ENCODE data around the gene CABP4. TPM values are rescaled to one million over a fixed set of nuclear protein-coding genes. Genes with fewer than 3 reads are reported as not detected.

The CABP4 gene
- polyA plus RNA-seq, 1 donor from 2014 or later = 3.9 TPM

DNA sequence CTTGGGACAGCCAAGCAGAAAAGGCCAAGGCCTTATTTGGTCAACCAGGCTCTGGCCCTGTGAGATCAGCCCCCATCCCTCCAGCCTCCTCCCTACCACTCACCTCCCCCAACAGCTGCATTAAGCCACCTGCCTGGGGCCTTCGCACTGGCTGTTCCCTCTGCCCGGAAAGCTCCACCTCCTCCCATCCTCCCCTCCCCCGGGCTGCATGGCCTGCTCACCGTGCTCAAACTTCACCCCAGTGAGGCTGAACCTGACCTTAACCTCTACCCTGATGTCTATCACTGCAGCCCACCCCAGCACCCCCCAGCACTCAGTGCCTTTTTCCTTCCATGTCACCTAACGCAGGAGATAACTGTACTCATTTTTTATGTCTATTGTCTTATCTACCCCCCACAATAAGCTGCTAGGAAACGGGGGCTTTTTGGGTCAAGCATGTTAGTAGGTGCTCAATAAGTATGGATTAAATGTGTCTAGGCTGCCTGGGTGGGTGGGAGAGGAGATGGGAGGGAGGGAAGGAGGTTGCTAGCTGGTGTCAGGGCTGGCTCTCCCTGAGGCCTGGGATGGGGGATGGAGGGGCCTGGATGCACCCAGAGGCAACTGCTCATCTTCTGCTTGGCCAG, 18.6 kb upstream of the CABP4 start:
- Mint-ChIP-seq H3K9me3 (no peaks in the 10 kb centered on the region), H3K4me3 (peak overlapping the region; percentile 96 to 98 (median 96)), H3K4me1 (peaks cover 38 to 43% (median 40%) of the 10 kb centered on the region in 3 donors), H3K27me3 (no peaks in the 10 kb centered on the region), H3K36me3 (peaks cover 5% of the 10 kb centered on the region), H3K27ac (peak overlapping the region; percentile 91 to 98 (median 96))

DNA sequence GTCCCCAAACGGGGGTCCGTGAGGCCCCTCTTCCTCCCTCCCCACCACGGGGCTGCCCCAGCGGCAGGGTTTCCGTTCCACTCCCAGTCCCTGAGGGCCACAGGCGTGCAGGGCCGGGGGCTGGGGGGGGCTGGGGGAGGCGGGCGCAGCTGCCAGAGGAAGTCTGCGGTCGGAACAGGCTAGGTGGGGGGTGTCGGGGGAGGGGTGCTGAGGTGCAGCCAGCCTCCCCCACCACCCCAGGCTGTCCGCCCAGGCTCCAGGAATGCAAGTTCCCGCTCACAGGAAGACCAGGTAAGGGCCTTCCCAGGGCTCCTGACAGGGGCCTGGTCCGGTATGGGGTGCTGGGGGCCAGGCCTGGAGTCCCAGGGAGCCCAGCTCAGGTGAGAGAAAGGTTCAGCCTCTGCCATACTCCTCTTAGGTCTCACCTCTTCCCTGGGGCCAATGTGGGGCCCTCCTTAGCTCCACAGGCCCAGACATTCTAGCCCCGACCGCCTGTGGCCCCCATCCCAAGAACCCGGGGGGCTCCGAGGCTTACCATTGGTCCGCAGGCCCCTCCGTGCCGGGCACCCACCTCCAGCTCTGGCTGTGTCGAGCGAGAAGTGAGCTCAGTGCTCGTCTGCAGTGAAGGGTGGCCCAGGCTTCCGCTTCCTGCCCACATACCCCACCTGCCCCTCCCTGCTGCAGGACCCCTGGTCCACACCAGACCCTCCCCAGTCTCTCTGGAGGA, 17.9 kb upstream of the CABP4 start, which contains the start of gene PTPRCAP:
PTPRCAP (minus strand) TSS at position 601 of the 727 bp plus-strand sequence; CDS start at position 538, 63 bp downstream.
- Mint-ChIP-seq H3K4me3 (peak within 1 kb of the TSS; percentile 96 to 98 (median 96)), H3K27me3 (no peaks in the 10 kb centered on the region), H3K4me1 (peaks cover 41 to 42% (median 42%) of the 10 kb centered on the region in 3 donors), H3K36me3 (peaks cover 5% of the 10 kb centered on the region), H3K9me3 (no peaks in the 10 kb centered on the region), H3K27ac (peak within 1 kb of the TSS; percentile 91 to 98 (median 97))

DNA sequence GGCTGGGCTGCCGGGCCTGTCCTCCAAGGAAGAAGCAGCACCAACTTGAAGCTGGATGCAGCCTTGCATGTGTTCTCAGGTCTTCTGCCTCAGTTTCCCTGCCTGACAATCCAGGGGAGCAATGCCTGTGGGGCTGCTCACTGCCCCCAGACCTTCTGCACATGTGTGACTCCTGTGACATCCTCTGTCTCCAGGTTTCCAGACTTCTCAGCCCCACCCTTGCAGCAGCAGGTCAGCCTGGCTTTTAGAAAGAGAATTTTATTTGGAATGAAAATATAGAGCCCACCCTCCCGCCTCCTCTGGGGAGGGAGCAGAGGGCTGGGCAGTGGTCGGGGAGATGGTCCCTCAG, 17.4 kb upstream of the CABP4 start:
- Mint-ChIP-seq H3K4me1 (peaks cover 40 to 45% (median 40%) of the 10 kb centered on the region in 3 donors), H3K4me3 (peak overlapping the region; percentile 96 to 98 (median 96))

DNA sequence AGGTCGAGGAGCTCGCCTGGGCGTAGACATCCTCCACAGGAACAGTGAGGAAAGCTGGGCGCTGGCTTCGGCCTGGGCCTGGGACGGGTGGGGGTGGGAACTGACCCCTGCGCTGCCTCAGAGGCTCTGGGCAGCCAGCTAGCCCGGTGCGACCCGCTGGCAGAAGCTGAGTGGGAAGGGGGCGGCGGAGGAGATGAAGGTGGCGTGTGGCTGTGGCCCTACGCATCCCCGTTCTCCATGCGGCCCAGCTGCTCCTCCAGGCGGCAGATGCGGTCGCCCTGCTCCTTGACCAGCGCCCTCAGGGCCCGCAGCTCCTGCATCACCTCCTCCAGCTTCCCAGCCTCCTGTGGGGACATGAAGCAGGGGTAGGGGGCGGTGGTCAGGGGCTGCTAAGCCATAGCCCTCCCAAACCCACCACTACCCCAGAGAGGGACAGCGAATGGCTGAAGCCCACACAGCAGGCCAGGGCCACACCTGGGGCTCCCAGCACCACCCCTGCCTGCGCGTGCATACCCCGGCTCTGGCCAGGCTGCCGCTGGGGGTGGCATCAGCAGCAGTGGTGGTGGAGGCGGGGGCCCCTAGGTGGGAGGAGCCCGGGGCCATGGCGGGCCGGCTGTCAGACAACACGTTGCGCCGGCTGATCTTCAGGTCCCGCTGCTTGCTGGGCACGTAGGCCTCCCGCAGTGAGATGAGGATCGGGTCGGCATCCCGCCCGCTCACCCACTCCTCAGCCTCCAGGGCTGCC, 16.8 kb upstream of the CABP4 start:
- Mint-ChIP-seq H3K36me3 (peaks cover 5% of the 10 kb centered on the region), H3K4me3 (peak overlapping the region; percentile 96 to 98 (median 96)), H3K27me3 (no peaks in the 10 kb centered on the region), H3K27ac (peak overlapping the region; percentile 91 to 98 (median 97)), H3K4me1 (peaks cover 39 to 45% (median 40%) of the 10 kb centered on the region in 3 donors), H3K9me3 (no peaks in the 10 kb centered on the region)

More for the DNA sequence above, 17.4 kb upstream of the CABP4 start:
- H3K27ac Mint-ChIP-seq = peak overlapping the region; percentile 91 to 98 (median 97)
- peaks cover 5% of the 10 kb centered on the region for H3K36me3 Mint-ChIP-seq
- no peaks in the 10 kb centered on the region for H3K9me3 Mint-ChIP-seq
- no peaks in the 10 kb centered on the region for H3K27me3 Mint-ChIP-seq

DNA sequence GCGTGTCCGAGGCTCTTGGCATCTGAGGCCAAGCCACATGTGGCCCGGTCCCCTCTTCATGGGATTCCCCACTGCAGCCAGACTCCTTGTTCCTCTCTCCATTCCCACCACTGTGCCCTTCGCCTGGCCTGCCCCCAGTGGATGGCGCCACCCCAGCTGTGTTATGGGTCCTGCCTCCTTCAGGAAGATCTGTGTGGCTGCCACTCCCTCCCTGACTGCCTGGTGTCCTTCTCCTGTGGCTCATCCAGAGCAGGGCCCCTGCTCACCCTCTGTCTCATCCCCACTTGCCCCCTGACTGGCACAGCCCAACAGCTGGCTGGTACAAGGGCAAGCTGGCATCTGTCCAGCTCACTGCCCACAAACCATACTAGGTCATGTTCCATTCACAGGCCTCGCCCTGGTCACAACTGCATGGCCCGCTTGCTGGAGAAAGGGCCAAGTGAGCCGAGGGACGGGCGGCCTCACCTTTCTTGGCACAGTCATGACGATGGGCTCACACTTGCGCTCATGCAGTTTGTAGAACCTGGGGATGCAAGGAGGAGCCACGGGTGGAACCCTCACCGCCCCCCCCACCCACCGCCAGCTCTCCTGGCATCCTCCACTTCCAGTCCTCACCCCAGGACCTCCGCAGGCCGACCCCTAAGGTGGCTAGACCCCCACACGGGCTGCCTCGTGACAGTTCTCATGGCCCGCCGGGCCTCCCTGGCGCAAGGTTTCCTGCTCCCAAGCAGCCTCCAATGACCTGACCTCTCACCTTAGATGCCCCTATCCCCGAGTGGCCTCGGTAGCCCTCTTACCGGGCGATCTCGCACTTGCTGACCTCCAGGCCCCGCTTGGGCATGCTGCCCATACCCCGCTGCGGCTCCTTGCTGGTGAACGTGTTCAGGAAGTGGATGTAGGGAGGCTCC, 15.6 kb upstream of the CABP4 start:
- peaks cover 35 to 44% (median 38%) of the 10 kb centered on the region in 3 donors for H3K4me1 Mint-ChIP-seq

DNA sequence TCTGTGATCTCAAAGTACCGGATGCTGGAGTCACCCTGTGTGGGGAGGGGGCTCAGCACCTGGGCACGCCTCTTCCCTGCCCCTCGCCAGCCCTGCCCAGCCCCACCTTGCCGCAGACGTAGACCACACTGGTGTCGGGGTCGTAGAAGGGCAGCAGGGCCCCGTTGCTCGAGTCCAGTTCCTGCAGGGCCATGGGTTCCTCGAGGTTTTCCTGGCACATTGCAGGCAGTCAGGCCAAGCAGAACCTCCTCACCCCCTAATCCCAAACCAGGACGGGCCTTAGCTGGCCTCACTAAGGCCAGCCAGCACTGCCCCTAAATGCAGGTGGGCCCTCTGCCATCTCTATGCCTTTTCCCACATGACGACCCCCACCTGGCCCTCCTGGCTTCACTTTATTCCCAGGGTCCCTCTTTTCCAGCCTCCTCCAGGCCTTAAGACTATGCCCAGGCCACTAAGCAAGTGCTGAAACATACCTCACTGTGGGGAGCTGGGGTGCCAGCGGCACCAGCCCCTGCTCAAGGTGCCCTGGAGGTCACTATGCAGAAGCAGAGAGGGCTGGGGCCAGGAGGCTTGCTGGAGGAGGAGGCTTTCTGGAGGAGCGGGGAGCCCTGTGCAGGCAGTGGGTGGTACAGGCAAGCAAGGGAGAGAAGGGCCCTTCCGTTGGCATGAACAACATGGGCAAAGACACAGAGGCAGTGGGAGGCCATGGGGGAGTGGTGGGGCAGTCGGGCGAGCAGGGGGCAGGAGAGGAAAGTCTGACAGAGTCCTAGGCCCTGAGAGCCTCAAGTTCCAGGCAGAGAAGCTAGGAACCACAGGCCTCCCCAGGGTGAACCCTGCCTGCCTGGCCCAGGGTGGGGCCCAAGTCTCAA, 14.7 kb upstream of the CABP4 start:
- H3K36me3 Mint-ChIP-seq = peaks cover 5% of the 10 kb centered on the region
- H3K27ac Mint-ChIP-seq = peak overlapping the region; percentile 89 to 98 (median 91)
- H3K4me1 Mint-ChIP-seq = peaks cover 40 to 49% (median 41%) of the 10 kb centered on the region in 3 donors
- no peaks in the 10 kb centered on the region for H3K27me3 Mint-ChIP-seq
- peak overlapping the region; percentile 44 to 98 (median 92) for H3K4me3 Mint-ChIP-seq
- H3K9me3 Mint-ChIP-seq = no peaks in the 10 kb centered on the region

More for the DNA sequence above, 15.6 kb upstream of the CABP4 start:
- H3K9me3 Mint-ChIP-seq = no peaks in the 10 kb centered on the region
- H3K27me3 Mint-ChIP-seq = no peaks in the 10 kb centered on the region
- H3K36me3 Mint-ChIP-seq = peaks cover 5% of the 10 kb centered on the region
- peak overlapping the region; percentile 96 to 98 (median 96) for H3K4me3 Mint-ChIP-seq
- peak overlapping the region; percentile 83 to 98 (median 91) for H3K27ac Mint-ChIP-seq

DNA sequence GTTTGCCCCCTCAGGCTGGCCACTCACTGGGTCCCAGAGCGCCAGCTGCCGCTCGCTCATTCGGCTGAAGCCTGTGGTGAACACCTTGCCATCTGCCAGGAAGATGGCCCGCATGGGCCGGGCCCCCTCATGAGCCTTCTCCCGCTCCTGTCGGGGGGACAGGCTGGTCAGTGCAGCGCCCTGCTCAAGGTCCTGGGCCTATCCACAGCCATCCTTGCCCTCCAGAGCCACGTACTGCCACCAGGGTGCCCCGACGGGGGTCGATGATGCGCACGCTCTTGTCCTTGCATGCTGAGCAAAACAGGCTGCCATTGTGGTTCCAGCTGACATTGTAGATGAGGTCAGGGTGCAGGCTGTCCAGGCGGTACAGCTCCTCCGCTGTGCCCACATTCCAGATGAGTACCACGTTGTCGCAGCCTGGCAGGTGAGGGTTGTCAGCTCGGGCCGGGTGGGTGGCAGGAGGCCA, 14.0 kb upstream of the CABP4 start:
- Mint-ChIP-seq H3K4me1 (peaks cover 46 to 56% (median 47%) of the 10 kb centered on the region in 3 donors), H3K9me3 (no peaks in the 10 kb centered on the region), H3K36me3 (peaks cover 5% of the 10 kb centered on the region), H3K4me3 (peak overlapping the region in 3 of 4 donors; percentile 72 to 98 (median 85)), H3K27ac (peak overlapping the region; percentile 89 to 98 (median 91)), H3K27me3 (no peaks in the 10 kb centered on the region)

DNA sequence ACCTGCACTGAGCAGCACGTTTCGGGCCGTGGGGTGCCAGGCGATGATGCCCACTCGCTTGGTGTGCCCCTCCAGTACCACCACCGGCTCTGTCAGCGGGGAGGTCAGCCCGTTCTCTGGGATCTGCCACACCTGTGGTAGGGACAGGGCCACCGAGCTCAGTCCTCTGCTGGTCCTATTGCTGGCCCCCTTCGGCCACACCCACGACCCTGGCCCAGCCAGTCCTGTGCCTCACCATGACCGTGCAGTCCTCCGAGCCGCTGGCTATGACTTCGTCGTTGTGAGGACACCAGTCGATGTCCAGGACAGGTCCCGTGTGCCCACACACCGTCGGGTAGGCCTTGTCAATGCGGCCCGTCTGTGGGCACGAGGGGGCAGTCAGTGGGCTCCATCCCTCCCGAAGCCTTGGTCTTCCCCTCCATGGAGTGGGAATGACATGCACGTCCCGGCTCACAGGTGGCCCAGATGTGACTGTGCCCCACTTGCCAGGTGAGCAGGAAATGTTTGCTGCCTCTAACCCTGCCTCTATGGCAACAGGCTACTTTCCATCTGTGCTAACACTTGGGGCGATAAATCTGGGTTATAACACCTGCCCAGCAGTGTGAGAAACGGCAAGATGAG, 13.3 kb upstream of the CABP4 start:
- H3K4me1 Mint-ChIP-seq = peaks cover 49 to 63% (median 51%) of the 10 kb centered on the region in 3 donors
- H3K27me3 Mint-ChIP-seq = no peaks in the 10 kb centered on the region
- H3K4me3 Mint-ChIP-seq = peak overlapping the region; percentile 21 to 84 (median 70)
- peaks cover 3% of the 10 kb centered on the region for H3K36me3 Mint-ChIP-seq
- no peaks in the 10 kb centered on the region for H3K9me3 Mint-ChIP-seq
- peak overlapping the region; percentile 91 to 98 (median 93) for H3K27ac Mint-ChIP-seq

DNA sequence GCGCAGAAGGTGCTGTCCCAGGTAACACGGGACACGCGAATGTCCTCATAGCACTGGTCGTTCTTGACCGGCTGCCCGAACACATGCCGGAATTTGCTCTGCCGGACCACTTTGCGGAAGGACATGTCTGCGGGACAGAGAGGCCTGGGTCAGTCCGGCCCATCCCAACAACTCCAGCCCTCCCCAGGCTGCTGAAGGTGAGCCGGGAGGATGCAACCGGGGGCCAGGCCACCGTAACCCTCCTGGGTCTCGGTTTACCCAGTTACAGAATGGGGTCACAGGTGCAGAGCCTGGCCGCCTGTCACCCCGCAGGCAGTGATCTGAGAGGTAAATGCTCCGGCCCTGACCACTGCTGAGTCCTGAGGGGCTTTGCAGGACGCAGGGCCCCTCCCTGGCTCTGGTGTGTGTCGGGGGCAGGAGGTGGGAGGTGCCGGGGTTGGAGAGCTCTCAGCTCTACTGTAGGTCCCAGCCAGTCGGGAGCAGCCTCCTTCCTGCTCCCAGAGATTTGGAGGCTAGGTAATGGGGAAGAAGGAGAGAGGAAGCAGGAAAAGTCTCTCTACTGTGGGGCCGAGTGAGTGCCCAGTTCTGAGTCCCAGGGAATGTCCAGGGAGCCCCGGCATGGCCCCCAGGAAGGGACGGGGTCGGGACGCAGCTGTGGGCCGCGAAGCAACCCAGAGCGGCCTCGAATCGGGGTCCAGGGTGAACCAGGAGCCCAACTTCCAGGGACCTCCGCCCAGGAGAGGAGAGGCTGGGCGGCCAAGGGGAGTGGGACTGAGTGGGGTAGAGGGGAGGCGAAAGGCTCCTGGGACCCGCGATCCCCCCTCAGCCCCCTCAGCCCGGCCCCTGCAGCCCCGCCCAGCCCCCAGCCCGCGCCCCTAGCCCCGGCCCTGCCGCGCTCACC, 12.4 kb upstream of the CABP4 start:
- Mint-ChIP-seq H3K9me3 (no peaks in the 10 kb centered on the region), H3K4me1 (peaks cover 52 to 61% (median 57%) of the 10 kb centered on the region in 3 donors), H3K27me3 (peaks cover 1% of the 10 kb centered on the region), H3K4me3 (peak overlapping the region; percentile 65 to 84 (median 74)), H3K36me3 (peaks cover 2% of the 10 kb centered on the region), H3K27ac (peak overlapping the region; percentile 91 to 98 (median 93))

DNA sequence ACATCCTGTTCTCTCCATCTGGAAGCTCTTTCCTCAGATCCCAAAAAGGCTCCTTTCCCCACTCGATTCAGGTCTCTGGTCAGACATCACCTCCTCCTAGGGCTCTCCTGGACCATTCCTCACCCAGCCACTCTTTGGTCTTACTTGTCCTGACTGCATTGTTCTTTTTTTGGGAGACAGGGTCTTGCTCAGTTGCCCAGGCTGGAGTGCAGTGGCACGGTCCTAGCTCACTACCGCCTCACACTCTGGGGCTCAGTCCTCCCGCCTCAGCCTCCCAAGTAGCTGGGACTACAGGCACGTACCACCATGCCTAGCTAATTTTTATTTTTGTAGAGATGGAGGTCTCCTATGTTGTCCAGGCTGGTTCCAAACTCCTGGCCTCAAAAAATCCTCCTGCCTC, 9.6 kb upstream of the CABP4 start:
- peak overlapping the region; percentile 98 to 100 (median 99) for H3K27ac Mint-ChIP-seq
- H3K27me3 Mint-ChIP-seq = peaks cover 3% of the 10 kb centered on the region
- peaks cover 49 to 58% (median 57%) of the 10 kb centered on the region in 3 donors for H3K4me1 Mint-ChIP-seq
- H3K4me3 Mint-ChIP-seq = peak overlapping the region; percentile 54 to 99 (median 86)
- H3K9me3 Mint-ChIP-seq = no peaks in the 10 kb centered on the region
- H3K36me3 Mint-ChIP-seq = no peaks in the 10 kb centered on the region

DNA sequence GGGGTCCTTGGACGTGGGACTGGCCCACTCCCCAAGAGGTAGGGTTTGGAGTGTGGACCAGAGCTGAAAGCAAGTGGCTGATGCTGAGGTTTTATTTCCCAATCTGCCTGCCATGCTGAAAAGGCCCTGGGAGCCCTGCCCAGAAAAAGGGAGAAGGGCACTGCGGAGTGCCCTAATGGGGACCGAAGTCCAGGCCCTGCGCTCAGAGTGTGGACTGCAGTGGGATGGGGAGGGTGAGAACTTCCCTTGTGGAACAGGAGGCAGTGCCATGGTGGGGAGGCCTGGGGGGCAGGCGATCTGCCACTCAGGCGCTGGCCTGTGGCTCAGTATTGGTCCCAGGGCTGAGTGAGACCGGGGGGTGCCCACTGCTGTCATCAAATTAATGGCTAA, 6.9 kb upstream of the CABP4 start:
- Mint-ChIP-seq H3K27ac (peak overlapping the region; percentile 67 to 100 (median 80)), H3K36me3 (no peaks in the 10 kb centered on the region), H3K4me1 (peaks cover 35 to 43% (median 39%) of the 10 kb centered on the region in 3 donors), H3K9me3 (no peaks in the 10 kb centered on the region), H3K4me3 (peak overlapping the region in 3 of 4 donors; percentile 9 to 99 (median 82)), H3K27me3 (peaks cover 3% of the 10 kb centered on the region)

All from IgD-negative memory B cell (primary cell).